Activated CD8-positive, alpha-beta T cell treated with anti-CD3 and anti-CD28 coated beads for 36 hours (primary cell): ENCODE results near the gene PCDH9. TPM values are rescaled to one million over a fixed set of nuclear protein-coding genes. Genes with fewer than 3 reads are reported as not detected.

Source experiments
- ATAC-seq: fragments of 200-7000 bp; cut with Tn5 transposase; one replicate; pipeline ENCODE4 v1.10.0; 2021; ENCODE audit warnings: mild to moderate bottlenecking, moderate library complexity
- CTCF ChIA-PET: fragments of 350-600 bp; sonication (Branson Sonifier 250); formaldehyde crosslinking; loops from one replicate; lab custom pipeline; 2021; ENCODE audit warnings: antibody characterized with exemption; lab: Charles Lee
- POLR2A ChIA-PET: fragments of 350-600 bp; sonication (Branson Sonifier 250); formaldehyde crosslinking; loops from one replicate; lab custom pipeline; 2021; ENCODE audit warnings: antibody characterized with exemption; lab: Charles Lee
- DNase-seq: peaks from one replicate; pipeline ENCODE4 v3.0.0-alpha.2; 2020
- H3K27ac Mint-ChIP-seq: one replicate; pipeline ENCODE4 v1.8.0; 2021; ENCODE audit warnings: mild to moderate bottlenecking, mixed read lengths
- H3K27me3 Mint-ChIP-seq: one replicate; pipeline ENCODE4 v1.8.0; 2021; ENCODE audit warnings: mixed read lengths
- H3K36me3 Mint-ChIP-seq: one replicate; pipeline ENCODE4 v1.8.0; 2021; ENCODE audit warnings: low read depth, mixed read lengths
- H3K4me1 Mint-ChIP-seq: one replicate; pipeline ENCODE4 v1.8.0; 2021; ENCODE audit warnings: low read depth, mixed read lengths
- H3K4me3 Mint-ChIP-seq: one replicate; pipeline ENCODE4 v1.8.0; 2021; ENCODE audit warnings: mild to moderate bottlenecking, moderate library complexity, mixed read lengths
- H3K9me3 Mint-ChIP-seq: one replicate; pipeline ENCODE4 v1.8.0; 2021; ENCODE audit warnings: mixed read lengths
- CTCF ChIP-seq: fragments of 200-600 bp; IDR thresholded peaks from one replicate; pipeline ENCODE4 v1.8.0; 2022; ENCODE audit warnings: antibody characterized with exemption, mild to moderate bottlenecking
- intact Hi-C: fragments of 100-400 bp; cut with micrococcal nuclease; formaldehyde crosslinking; loops from one replicate; pipeline ENCODE4 v1.10.0; 2022
- total RNA-seq, 2 experiments: library from RNA; stranded (reverse); gene quantifications; one replicate each; pipeline ENCODE4 v1.2.3, GENCODE V29; 2021

PCDH9 gene
- total RNA-seq, 2 experiments from 2014 or later: 0.04 to 0.14 TPM

- no peaks in the 10 kb centered on the region for H3K36me3 Mint-ChIP-seq
- no peaks in the 10 kb centered on the region for H3K9me3 Mint-ChIP-seq
- ChIA-PET CTCF (no interaction called here), POLR2A (no interaction called here)
- no peaks in the 10 kb centered on the region for H3K27me3 Mint-ChIP-seq
- H3K4me3 Mint-ChIP-seq: no peak overlapping the region
- intact Hi-C loops: no loop called here
- H3K4me1 Mint-ChIP-seq: no peaks in the 10 kb centered on the region
- H3K27ac Mint-ChIP-seq: no peak overlapping the region
- no peak for DNase-seq
- ATAC-seq: no peak
- TF ChIP-seq CTCF: no peak
These were observed 253.0 kb downstream of the PCDH9 start for GRCh38 chr13:66977161-66977560.

- ChIA-PET POLR2A (no interaction called here), CTCF (no interaction called here)
- H3K36me3 Mint-ChIP-seq: no peaks in the 10 kb centered on the region
- H3K27ac Mint-ChIP-seq: no peak overlapping the region
- ATAC-seq (no peak), DNase-seq (no peak)
- no peaks in the 10 kb centered on the region for H3K27me3 Mint-ChIP-seq
- H3K4me3 Mint-ChIP-seq: no peak overlapping the region
- no peaks in the 10 kb centered on the region for H3K4me1 Mint-ChIP-seq
- H3K9me3 Mint-ChIP-seq: no peaks in the 10 kb centered on the region
- no peak for TF ChIP-seq CTCF
- intact Hi-C loops: no loop called here
These were observed 255.2 kb downstream of the PCDH9 start for GRCh38 chr13:66974889-66975288.

- TF ChIP-seq CTCF: no peak
- no peak overlapping the region for H3K27ac Mint-ChIP-seq
- intact Hi-C loops: no loop called here
- ATAC-seq (no peak), DNase-seq (no peak)
- ChIA-PET POLR2A (no interaction called here), CTCF (no interaction called here)
- no peaks in the 10 kb centered on the region for H3K27me3 Mint-ChIP-seq
- no peaks in the 10 kb centered on the region for H3K36me3 Mint-ChIP-seq
- H3K4me3 Mint-ChIP-seq: no peak overlapping the region
- no peaks in the 10 kb centered on the region for H3K4me1 Mint-ChIP-seq
- H3K9me3 Mint-ChIP-seq: no peaks in the 10 kb centered on the region
These were observed 256.0 kb downstream of the PCDH9 start for GRCh38 chr13:66974174-66974573.

GRCh38 chr13:66972659-66973058 is 257.5 kb downstream of the PCDH9 start:
- intact Hi-C loops: no loop called here
- no peaks in the 10 kb centered on the region for H3K27me3 Mint-ChIP-seq
- no peaks in the 10 kb centered on the region for H3K4me1 Mint-ChIP-seq
- no peaks in the 10 kb centered on the region for H3K36me3 Mint-ChIP-seq
- ChIA-PET POLR2A (no interaction called here), CTCF (no interaction called here)
- no peak overlapping the region for H3K27ac Mint-ChIP-seq
- ATAC-seq (no peak), DNase-seq (no peak)
- H3K9me3 Mint-ChIP-seq: no peaks in the 10 kb centered on the region
- TF ChIP-seq CTCF: no peak
- no peak overlapping the region for H3K4me3 Mint-ChIP-seq

- intact Hi-C loops: no loop called here
- POLR2A ChIA-PET: no interaction called here
- no peak for TF ChIP-seq CTCF
- ATAC-seq (no peak), DNase-seq (no peak)
- CTCF ChIA-PET: no interaction called here
- no peaks in the 10 kb centered on the region for H3K9me3 Mint-ChIP-seq
- H3K27ac Mint-ChIP-seq: no peak overlapping the region
- no peak overlapping the region for H3K4me3 Mint-ChIP-seq
- no peaks in the 10 kb centered on the region for H3K27me3 Mint-ChIP-seq
- H3K36me3 Mint-ChIP-seq: no peaks in the 10 kb centered on the region
- no peaks in the 10 kb centered on the region for H3K4me1 Mint-ChIP-seq
These were observed 259.1 kb downstream of the PCDH9 start for GRCh38 chr13:66971004-66971403.
